VCaP (cell line): Measurements from ENCODE around the gene HOXA11.
A peak's percentile ranks its signal among the peaks of the same experiment; 100 is the strongest.

Experiments
- H3K27ac ChIP-seq: fragments of 450-650 bp; 2 replicates; pipeline ENCODE4 v1.5.1; 2017
- TF ChIP-seq, protein P1 (sequence below): fragments of 450-650 bp; conservative IDR thresholded peaks from 2 replicates; pipeline ENCODE4 v1.5.1; 2017; ENCODE audit warnings: mild to moderate bottlenecking, moderate library complexity

Gene HOXA11

DNA sequence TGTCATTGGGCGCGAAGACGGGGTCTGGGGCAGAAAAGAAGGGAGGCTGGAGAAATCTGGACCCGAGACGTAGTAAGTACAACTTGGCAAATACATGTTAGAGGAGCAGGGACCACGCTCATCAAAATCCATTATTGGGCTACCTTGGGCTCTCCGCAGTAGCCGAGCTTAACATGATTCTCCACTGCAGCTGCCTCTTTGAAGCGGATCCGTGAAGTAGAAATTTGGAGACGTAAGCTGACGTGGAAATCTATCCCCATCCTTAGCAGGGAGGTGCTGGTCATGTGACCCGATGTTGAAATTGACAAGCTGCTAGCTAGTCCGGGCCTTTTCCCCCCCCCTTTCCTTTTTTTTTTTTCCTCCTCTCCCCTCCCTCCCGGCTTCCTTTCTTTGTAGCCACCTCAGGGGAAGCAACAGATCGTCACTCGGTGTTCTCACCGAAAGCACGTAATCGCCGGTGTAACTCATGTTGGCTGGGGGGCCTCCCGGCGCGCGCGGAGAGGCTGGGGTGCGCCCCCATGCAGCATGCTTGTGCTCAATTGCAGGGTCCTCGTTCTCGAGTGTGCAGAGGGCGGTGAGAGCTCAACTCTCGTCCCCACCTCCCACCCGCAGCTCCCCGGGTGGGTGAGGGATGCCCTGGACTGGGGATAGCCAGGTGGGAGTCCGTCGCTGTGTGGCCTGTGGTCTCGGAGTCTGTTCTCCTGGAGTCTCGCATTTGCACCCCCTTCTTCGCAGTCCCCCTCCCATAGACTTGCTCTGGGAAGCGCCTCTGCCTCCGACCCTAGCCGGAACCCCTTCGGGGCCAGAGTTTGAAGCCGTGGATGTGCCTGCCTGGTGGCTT, at the start of gene HOXA11:
Gene HOXA11, minus strand, starts transcription at position 220 of the 841 bp plus-strand sequence. Its CDS starts 88 bp downstream, at position 132.
- H3K27ac ChIP-seq = peak within 1 kb of the TSS; percentile 98
- TF ChIP-seq, protein P1, sequence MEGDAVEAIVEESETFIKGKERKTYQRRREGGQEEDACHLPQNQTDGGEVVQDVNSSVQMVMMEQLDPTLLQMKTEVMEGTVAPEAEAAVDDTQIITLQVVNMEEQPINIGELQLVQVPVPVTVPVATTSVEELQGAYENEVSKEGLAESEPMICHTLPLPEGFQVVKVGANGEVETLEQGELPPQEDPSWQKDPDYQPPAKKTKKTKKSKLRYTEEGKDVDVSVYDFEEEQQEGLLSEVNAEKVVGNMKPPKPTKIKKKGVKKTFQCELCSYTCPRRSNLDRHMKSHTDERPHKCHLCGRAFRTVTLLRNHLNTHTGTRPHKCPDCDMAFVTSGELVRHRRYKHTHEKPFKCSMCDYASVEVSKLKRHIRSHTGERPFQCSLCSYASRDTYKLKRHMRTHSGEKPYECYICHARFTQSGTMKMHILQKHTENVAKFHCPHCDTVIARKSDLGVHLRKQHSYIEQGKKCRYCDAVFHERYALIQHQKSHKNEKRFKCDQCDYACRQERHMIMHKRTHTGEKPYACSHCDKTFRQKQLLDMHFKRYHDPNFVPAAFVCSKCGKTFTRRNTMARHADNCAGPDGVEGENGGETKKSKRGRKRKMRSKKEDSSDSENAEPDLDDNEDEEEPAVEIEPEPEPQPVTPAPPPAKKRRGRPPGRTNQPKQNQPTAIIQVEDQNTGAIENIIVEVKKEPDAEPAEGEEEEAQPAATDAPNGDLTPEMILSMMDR = no peak

DNA sequence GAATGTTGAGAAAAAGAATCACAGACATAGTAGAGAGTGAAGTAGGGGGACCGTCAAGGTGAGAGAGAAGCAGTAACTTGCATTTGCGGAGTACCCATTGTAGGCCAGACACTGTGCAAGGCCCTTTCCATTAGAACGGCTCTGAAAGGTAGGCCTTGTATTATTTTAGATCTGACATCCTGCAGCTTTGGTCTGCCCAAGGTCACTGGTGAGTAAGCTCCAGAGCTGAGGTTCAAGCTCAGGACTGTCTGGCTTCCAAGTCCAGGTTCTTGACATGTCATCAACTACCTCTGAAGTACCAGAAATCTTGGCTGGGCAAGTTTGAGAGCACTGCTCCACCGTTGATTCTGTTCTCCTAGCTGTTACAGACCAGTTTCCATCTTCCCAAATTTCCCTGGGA, 44.4 kb upstream of the HOXA11 start:
- H3K27ac ChIP-seq = no peak overlapping the region
- TF ChIP-seq, protein P1 = no peak

DNA sequence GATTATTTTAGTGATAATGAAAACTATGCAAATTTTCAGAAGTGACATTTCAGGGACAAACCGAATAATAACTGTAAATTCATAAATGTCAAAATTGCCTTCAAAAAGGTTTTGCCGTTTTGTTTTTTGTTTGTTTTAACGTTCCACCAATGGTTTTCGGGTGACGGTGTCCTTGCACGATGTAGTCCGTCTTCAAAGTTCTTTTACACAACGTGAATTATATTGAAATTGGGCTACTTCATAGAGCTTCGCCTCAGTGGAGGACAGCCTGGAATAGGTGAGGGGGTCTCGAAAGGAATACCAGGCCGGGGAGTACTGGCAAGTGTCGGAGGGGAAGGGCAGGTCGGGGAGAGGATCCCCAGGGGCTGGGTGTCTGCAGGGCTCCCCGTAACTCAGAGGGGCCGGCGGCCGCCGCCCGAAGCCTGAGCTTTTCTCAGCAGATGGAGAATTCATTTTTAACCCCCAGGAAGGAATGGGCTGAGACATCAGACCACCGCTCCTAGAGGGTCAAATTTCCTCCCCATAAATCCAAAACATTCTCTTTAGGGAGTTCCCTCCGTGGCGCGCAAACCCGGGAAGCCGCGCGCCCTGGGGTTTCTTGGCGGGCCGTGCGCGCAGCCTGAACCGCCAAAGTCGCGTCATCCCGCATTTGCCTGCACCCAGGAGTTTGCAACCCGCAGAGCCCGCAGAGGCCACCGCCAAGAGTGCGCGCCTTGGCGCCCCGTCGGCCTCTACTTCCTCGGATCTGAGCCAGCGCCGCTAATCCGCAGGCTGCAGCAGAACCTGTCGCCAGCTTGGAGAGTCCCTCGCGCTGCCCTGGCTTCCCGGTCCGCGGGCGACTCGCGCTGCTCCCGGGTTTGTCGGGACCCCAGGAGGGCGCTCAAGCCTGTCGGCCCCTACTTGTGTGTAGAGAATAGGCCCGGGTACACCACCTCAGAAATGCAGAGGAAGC, 40.2 kb upstream of the HOXA11 start:
- TF ChIP-seq, protein P1 = no peak
- no peak overlapping the region for H3K27ac ChIP-seq

DNA sequence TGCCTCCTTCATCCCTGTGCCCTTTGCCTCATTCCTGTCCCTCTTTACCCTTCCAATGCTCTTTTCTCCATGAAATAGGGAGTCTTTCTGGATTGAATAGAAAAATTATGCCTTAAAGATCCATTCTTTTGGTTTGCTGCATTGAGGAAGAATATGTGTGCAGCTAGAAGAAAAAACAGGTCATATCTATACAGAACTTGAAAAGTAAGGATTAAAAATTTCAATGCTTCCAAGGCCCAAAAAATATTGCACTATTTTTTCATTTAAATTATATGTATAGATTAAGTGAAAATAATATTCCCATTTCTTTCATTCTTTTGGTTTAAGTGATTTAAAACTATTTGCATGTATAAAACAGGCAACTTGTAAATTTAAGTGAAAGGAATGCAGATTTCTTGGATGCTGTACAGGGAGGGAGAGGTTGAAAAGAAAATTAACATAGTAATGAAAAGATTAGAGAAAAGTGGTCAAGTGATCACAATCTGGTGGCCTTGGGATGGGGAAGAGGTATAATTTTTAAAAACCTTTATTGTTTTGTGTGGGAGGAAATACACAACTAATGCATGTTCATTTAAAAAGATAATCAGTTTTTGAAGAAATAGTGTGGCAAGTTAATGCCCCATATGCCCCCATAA, 39.0 kb upstream of the HOXA11 start:
- TF ChIP-seq, protein P1 = no peak

DNA sequence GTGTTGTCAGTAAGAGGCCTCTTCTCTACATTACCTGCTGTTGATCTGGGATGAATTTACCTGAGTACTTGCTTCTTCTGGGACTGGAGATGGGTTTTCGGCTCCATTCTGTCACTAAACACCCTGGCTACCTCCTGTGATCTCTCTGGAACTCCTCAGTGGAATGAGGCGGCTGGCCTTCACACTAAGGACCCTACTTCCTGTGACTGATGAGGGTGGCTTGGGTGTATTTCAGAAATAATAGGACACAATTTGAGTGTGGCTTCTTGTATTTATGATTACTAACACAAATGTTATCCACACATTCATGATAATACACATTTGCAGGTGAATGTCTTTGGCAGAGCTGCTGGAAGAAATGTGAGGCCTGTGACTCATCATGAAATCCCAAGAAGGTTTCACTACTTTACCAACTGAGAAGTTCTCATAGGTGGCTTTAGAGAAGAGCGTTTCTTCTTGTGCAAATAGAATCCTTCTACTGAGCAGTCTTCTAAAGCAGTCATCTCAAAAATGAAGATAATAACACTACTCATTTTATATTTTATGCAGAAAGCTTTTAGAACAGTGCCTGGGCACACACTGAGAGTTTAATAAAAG, 36.3 kb upstream of the HOXA11 start:
- TF ChIP-seq, protein P1 = no peak
- H3K27ac ChIP-seq = no peak overlapping the region

More for the DNA sequence above, 39.0 kb upstream of the HOXA11 start:
- no peak overlapping the region for H3K27ac ChIP-seq

DNA sequence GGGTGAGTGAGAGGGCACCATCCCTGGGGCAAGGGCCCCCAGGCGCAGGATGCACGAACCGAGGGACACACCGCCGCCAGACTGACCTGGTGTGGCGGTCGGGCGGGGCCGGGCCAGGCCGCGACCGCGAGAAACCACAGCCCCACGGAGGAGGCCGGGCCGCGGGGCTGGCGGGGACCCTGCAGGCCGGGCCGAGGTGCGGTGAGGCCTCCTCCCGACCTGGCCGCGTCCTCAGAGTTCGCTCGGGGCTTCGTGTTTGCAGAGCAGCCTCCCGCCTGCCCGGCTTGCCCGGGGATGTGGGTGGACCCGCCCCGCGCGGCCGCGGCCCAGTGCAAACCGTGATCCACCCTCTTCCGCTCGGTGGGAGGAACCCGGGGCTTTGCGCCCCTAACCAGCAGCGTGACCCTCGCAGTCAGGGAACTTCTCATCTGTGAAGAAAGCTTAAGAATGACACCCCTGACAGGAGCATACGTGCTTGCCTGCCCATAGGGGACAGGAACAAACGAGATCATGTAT, 35.5 kb upstream of the HOXA11 start:
- TF ChIP-seq, protein P1 = no peak
- H3K27ac ChIP-seq = no peak overlapping the region
